NCI-H2171 treated with DMSO at 0.1 percent for 48 hours (cell line): ENCODE results near the gene FAM228A.
"Not testable (repeated sequence)": the region's sequence is repeated elsewhere in the genome, so short reads cannot be mapped to it uniquely, and the experiment has no call there.

Source experiments
- DNase-seq: peaks from one replicate; lab custom pipeline; 2025; lab: John Stamatoyannopoulos, UW

Gene FAM228A

DNA sequence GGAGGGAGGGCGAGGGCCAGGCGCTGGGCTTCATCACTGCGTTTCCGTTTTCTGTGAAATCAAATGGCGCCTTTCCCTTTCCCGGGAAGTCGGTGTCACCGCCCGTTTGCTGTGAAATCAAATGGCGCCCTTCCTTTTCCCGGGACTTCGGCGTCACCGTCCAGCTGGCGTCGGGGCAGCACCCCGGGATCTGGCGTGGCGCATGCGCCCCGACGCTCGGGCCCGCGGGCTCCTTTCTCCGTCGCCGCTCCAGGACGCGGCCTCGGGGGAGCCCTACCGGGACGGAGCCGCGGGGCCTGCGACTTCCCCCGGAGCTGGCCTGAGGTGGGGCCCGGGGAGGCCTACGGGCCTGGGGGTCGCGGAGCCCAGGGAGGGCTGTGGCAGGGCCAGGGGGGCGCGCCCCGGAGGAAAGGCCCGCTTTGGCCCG lies at the start of gene FAM228A:
Gene FAM228A, plus strand, starts transcription at position 203 of the 427 bp plus-strand sequence. CDS start 428 bp downstream, outside the sequence.
- DNase-seq = no peak

DNA sequence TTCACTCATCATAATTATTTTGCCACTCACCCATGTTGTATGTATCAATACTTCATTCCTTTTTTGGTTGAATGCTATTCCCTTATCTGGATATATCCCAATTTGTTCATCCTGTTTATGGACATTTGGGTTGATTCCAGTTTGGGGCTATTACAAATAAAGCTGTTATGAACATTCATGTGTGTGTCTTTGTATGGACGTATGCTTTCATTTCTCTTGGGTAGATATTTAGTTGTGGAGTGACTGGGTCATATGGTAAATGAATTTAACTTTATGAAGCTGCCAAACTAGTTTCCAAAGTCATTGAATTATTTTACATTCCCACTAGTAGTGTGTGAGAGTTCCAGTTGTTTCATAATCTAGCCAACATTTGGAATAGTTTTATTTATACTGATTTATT lies 48.9 kb upstream of the FAM228A start:
- DNase-seq = no peak

DNA sequence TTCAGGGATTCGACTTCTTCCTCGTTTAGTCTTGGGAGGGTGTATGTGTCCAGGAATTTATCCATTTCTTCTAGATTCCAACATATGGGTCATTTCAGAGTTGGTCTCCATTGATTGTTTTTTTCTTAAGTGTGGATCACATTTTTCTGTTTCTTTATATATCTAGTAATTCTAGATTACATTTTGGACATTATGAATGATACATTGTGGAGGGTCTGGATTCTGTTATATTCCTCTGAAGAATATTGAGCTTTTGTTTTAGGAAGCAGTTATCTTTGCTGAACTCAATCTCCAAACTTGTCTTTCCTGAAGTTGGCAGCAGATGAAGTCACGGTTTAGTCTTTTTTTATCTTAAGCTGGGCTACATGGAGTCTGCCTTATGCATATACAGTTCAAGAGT lies 42.3 kb upstream of the FAM228A start:
- DNase-seq = no peak

DNA sequence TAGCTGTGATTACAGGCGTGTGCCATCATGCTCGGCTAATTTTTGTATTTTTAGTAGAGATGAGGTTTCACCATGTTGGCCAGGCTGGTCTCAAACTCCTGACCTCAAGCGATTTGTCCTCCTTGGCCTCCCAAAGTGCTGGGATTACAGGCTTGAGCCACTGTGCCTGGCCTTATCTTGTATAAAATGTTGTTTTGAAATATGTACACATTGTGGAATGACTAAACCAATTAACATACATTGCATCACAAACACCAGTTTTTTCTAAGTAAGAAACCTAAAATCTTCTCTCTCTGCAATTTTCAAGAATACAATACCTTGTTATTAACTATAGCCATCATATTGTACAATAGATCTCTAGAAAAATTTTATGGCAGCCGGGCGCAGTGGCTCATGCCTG lies 34.5 kb upstream of the FAM228A start:
- not testable (repeated sequence) for DNase-seq

DNA sequence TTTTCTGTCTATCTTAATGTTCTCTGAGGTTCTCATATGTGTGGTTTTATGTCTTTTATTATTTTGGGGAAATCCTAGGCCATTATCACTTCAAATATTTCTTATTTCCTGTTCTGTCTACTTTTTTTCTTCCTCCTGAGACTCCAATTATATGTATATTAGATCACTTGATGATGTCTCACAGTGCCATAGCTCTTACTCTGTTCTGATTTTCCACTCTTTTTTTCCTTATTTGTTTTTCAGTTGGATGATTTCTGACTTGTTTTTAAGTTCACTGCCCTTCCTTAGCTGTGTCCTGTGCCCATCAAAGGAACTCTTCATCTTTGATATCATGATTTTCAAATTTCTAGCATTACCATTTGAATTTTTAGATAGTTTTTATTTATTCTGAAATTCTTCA lies 27.5 kb upstream of the FAM228A start:
- no peak for DNase-seq

DNA sequence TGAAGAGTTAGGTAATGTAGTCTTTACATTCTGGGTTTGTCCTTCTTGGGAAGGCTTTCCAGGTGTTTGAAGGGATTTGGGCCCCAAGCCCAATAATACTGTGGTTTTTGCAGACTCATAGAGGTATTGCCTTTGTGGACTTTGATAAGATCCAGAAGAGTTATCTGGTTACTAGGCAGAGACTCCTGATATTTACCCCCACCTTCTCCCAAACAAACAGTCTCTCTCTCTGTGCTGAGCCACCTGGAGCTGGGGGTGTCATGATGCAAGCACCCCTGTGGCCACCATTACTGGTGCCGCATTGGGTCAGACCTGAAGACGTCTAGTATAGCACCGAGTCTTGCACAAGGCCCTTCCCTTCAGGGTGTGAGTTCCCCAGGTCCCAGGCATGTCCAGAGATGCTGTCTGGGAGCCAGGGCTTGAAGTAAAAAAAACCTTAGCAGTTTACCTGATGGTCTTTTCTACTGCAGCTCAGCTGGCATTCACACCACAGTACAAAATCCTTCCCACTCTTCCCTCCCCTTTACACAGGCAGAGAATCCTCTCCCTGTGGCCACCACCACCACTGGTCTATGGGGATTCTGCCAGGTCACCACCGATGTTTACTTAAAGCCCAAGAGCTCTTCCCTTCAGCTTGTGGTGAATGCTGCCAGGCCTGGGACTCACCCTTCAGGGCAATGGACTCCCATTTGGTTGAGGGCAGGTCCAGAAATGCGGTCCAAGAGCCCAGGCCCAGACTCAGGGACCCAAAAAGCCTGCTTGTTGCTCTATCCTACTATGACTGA lies 22.2 kb upstream of the FAM228A start:
- DNase-seq = no peak

DNA sequence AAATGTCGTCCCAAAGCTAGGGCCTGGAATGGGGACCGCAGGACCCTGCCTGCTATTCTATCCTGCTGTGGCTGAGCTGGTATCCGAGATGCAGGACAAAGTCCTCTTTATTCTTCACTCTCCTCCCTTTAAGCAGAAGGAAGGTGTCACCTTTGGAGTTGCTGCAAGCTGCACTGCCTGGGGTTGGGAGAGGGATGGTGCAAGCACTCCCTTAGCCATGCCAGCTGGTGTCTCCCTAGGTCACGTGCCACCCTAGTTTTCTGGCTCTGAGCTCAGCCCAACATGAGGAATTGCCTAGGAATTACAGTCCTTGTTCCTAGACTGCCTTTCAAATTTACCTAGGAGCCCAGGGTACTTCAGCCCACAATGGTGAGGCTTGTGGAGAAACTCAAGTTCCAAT lies 21.4 kb upstream of the FAM228A start:
- DNase-seq = no peak

DNA sequence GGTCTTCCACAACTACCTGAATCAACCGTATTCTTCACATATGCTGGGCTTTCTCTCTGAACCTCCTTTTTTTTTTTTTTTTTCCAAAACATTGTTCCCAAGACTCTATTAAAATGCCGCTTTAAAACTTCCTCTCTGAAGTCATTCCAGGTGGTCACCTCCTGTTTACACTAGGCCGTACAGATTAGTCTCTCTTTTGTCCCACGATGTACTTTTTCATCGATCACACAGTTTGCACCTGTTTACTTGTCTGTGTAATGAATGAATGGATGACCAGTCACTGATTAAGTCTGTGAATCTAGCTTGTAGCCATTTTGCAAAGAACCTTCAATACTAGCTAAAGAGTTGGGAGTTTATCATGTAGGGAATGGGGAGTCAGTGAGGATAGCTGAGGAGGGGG lies 16.7 kb upstream of the FAM228A start:
- no peak for DNase-seq

DNA sequence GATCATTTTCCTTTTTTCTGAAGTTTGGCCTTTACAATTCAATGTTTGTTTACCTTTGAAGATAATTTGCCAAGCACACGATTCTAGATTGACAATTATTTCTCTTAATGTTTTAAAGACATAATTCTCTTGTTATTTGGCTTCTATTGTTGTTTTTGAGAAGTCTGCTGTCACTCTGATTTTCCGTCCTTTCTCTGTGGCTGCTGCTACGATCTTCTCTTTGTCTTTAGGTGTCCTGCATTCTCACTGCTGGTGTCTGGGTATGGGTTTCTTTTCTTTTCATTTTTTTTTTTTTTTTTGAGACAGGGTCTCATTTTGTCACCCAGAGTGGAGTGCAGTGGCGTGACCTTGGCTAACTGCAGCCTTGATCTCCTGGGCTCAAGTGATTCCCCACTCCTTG lies 15.1 kb upstream of the FAM228A start:
- no peak for DNase-seq

DNA sequence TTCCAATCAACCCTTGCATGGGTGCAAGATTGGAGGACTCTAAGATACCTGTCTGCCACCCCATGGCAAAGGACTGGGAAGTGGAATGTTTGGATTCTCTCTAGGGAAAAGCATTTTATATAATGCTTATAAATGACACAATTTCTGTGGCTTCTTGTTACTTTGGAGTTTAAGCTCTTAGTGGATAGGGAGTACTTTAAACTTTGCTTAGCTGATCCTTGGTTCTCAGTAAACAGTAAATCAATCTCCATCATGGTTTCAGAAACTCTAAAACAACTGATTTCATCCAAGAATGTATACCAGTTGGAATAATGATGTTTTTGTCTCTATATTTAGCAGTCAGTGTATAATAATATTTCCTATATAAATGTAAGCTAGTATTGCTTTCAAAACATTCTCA lies 14.1 kb upstream of the FAM228A start:
- DNase-seq = no peak

DNA sequence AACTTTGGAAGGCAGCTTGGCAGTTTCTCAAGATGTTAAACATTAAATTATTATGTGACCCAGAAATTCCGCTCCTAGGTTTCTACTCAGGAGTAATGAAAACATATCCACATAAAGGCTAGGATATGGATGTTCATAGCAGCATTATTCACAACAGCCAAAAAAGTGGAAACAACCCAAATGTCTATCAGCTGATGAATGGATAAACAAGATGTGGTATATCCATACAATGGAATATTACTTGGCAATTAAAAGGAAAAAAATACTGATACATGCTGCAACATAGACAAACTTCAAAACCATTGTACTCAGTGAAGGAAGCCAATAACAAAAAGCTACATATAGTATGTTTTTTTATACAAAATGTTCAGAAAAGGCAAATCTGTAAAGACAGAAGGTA lies 12.4 kb upstream of the FAM228A start:
- DNase-seq = no peak

DNA sequence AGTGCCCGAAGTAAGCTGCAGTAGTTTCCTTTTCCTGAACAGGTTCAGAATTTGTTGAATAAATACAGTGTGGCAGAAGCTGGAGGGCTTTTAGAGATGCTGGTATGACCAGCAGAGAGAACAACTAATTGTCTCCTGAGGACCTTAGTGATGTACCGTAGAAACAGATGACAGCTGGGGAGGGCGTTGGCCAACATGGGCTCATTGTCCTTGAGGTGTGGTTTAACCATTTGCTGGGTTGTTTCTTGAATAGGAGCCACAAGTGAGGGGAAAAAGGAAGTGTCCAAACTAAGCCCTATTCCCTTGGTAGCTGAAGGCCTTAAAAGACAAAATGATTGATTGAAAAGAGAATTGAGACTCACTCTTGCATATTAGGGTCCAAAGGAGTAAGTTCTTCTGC lies 11.7 kb upstream of the FAM228A start:
- DNase-seq = no peak

DNA sequence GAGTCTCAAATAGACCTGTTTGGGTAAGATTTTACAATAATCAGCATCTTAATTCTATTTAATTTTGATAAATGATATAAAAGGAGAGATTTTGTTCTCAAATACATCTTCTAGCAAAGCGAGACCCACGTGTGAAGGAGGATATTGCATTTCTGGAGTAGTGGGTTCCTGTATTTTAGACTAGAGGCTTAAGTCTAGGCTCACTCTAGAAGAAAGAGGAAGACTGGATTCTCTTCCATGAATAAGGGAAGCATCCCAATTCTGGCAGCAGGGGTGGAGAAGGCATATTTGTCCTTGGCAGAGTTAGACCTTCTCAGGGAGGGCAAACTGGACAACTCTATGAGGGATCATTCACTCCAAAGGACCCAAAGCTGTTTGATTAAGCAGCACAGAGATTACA lies 11.3 kb upstream of the FAM228A start:
- DNase-seq = no peak

DNA sequence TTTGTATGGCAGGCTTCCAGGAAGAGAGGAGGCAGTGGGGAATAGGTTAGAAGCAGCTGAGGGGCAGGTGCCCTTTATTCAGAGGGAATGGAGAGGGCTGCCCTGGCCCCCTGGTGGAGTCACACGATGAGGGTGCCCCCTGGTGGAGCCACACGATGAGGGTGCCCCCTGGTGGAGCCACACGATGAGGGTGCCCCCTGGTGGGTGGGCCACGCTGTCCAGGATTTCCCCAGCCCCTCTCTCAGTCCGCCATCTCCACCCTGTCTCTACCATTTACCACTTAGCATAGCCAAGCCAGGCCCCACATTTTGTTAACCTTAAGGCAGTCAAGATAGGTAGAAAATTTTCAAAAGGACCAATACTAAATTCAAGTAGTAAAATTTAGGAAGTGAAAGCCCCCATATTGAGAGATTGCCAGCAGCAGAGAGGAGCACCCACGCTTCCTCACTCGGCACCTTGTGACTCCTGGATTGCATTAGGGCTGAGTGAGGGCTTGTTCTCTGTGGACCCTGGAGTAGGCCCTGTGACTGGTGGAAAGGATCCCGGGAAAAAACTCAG lies 10.4 kb upstream of the FAM228A start:
- DNase-seq = peak; percentile 21

DNA sequence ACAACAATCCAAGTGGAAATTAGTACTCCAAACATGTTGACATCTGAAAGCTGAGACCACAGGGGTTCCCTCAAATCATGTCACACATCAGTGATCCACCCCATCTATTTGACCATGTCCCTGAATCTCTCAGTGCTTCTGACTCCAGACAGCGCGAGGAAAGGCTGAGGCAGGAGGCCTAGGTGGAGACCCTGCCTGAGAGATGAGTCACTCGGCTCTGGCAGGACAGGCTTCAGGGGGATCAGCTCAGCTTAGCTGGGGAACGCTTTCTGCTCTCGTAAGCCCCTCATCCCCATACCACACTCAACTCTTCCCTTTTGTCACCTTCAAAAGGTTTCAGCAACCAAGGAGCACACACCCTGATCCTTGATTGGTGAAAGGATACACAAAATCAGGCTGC lies 5.8 kb upstream of the FAM228A start:
- no peak for DNase-seq

DNA sequence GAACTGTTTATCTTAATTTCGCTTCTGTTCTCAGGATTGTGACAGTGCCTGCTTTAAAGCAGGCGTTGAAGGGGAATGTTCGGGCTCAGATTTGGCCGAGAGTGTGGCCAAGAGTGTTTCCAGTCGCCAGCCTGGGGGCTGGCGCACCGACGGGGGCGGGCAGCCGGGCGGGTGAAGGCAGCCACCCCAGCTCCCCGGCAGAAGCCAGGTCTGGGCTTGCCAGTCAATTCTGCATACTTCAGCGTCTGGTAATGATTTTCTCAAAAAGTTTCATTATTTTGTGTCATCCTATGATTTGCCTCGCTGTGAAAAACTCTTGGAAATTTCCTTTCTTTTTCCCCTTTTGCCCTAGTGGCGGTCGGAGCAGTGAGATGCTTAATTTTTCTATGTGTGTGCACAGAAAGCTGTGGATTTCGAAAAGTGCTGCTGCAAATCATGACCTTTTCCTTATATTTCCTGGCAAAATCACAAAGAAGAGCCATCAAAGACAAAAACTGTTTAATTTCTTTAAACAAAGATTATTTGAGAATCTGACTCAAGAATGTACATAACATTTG lies 856 bp downstream of the FAM228A start:
- no peak for DNase-seq

DNA sequence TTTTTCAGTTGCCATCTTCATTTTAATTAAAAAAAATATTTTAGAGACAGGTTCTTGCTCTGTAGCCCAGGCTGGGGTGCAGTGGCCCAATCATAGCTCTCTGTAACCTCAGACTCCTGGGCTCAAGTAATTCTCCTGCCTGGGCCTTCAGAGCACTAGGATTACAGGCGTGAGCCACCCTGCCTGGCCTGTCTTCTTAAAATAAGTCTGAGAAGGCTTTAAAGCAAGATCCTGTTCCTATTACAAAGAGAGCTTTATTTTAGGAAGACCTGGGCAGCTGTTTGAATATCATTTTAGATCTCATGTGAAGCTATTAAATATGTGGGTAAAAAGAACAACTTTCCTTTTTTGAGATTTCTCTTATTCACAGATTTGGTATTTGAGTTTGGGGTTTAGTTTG lies 1.5 kb downstream of the FAM228A start:
- DNase-seq = no peak

DNA sequence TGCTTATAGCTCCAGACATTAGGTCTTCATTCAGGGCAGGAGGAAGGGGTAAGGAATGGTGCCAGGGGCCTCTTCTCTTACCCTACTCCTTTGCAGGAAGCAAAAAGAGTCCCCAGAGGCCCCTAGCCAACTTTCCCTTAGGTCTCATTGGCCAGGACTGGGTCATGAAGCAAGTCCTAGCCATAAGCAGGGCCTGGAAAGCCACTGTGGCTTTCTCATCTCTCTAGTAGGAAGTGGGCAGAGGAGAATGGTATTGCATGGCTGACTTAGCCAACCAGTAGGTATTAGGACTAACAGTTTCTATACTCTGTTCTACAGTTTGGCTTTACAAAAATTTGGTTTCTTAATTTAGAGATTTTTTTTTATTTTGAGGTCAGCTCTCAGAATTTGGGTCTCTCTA lies 4.8 kb downstream of the FAM228A start:
- no peak for DNase-seq

DNA sequence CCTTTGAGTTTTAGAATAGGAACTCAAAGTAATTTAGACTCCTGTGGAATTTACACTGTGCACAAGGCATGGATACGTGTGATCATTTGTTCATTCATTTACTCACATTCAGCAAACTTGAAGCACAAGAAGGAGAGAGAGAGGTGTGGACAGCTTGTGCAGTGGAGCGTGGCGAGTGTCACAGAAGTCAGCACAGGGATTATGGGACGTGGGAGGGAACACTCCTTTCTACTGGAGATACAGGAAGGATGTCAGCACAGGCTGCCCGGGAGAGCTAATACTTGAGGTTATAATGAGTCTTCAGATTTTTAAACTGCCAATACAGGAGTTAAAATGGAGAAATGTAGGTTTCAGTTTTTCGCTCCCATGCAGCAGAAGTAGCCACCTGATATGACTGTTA lies 7.0 kb downstream of the FAM228A start:
- no peak for DNase-seq

DNA sequence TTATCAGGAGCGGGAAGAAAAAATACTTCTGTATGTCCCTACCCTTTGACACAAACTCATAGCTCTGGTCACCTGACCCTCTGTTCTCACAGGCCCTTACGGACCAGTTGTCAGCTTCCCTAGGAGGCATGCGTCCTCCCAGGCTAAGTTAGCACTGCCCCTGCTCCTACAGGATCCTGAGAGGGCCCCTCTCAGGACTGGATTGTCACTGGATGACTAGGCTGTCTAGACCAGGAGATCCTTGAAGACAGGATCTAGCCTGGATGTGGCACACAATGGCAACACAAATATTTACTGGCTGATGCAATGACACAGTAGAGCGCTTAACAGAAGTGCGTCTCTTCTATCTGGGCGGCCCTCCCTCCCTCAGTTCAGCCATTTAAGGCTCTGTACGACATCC lies 7.7 kb downstream of the FAM228A start:
- DNase-seq = no peak

DNA sequence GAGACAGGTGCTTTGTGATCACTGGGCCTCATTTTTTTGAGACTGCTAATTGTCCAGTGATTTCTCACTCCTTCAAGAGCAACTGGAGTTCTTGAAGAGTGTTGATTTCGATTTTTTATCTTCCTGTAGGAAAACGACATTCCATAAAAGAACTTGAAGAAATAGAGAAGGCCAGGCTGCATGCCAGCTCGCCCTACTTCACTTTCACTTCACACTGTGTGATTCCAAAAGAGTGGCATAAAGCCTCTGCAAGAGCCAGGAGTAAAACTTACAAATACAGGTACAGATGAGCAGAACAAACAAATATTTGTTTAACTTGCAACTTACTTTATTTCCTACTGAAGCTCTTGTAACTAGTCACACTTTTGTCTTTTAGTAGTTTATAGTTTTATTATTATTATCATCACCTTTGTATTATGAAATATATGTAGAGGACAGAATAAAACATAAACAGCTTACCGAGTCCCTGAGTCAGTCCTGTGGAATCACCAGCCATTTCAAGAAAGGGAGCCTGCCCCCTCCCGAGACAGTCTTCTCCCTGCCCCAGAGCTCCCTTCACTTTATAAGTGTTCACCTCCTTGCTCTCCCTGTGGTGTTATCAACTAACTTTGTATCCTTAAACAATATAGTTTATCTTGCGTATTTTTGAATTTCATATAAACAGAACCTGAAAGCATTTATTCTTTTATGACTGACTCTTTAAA lies 8.7 kb downstream of the FAM228A start:
- DNase-seq = no peak

DNA sequence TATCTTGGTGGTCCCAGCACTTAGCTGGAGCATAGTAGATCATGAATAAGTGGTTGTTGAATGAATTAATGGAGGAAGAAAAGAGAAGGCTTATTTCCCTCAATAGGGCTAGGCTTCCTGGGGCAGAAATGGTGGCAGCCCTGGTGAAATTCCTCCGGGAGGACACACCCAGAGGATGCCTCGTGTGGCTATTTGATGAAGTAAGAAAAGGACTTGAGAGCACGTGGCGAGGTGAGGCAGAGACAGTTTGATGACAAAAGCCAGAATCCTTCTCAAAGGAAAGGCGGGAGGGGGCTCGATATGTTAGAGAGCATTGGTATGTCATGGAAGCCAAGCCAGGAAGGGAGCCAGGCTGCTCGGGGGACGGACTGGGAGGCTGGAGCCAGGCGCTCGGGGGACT lies 14.7 kb downstream of the FAM228A start:
- no peak for DNase-seq

DNA sequence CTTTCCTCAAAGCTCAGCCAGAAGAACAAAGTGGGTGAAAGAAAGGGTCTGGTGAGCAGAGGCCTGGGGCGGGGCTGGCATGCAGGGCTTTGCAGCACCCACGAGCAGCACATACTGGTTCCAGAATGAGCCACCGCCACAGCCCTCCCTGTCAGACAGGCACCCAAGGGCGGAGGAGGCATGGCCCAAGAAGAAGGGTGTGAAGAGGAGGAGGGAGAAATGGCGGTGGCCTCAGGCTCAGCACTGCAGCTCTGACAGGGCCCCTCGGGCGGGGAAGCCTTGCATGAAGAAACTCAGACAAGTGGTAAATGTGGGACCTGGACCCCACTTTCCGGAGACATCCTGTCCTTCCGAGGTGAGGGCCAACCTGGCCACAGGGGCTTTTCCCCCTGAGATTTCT lies 15.7 kb downstream of the FAM228A start:
- DNase-seq = no peak
